Uterus (tissue), 4 donors: Measurements from ENCODE around the gene ZCCHC7. TPM values are rescaled to one million over a fixed set of nuclear protein-coding genes. Genes with fewer than 3 reads are reported as not detected.
"Not testable (repeated sequence)": the region's sequence is repeated elsewhere in the genome, so short reads cannot be mapped to it uniquely, and the experiment has no call there.

Source experiments
- DNase-seq, 2 donors: peaks; one replicate each; pipeline ENCODE4 v3.0.0-alpha.2; 2019 to 2020
- H3K27ac ChIP-seq, 2 donors: fragments of 200-600 bp; sonication (generic); 1 replicate in 1 of 2; 2 replicates in 1 of 2; pipeline ENCODE4 v1.5.1; 2016 to 2018
- H3K27me3 ChIP-seq, 2 donors: fragments of 200-600 bp; sonication (generic); one replicate each; pipeline ENCODE4 v1.5.1; 2018 to 2019; ENCODE audit warnings: control low read depth in 1 of 2
- H3K36me3 ChIP-seq, 2 donors: fragments of 200-600 bp; sonication (generic); one replicate each; pipeline ENCODE4 v1.5.1; 2019; ENCODE audit warnings: control low read depth in 1 of 2
- H3K4me1 ChIP-seq, 2 donors: fragments of 200-600 bp; sonication (generic); one replicate each; pipeline ENCODE4 v1.5.1; 2018 to 2019; ENCODE audit warnings: control low read depth in 1 of 2
- H3K4me3 ChIP-seq, 2 donors: fragments of 200-600 bp; sonication (generic); 1 replicate in 1 of 2; 2 replicates in 1 of 2; pipeline ENCODE4 v1.5.1; 2018 to 2019; ENCODE audit warnings: mild to moderate bottlenecking in 1 of 2
- H3K9me3 ChIP-seq, 2 donors: fragments of 200-600 bp; sonication (generic); one replicate each; pipeline ENCODE4 v1.5.1; 2019; ENCODE audit warnings: control low read depth in 1 of 2
- CTCF ChIP-seq, 4 experiments: fragments of 200-600 bp in 2 of 4; fragments of 450-650 bp in 2 of 4; sonication (generic) in 2 of 4; IDR thresholded peaks; one replicate each; pipeline ENCODE4 v1.5.1; 2016 to 2019; ENCODE audit warnings: antibody characterized with exemption in 4 of 4, mild to moderate bottlenecking in 2 of 4, moderate library complexity in 1 of 4
- POLR2A ChIP-seq, 2 donors: fragments of 450-650 bp; IDR thresholded peaks; one replicate each; pipeline ENCODE4 v1.6.1; 2016; ENCODE audit warnings: antibody characterized with exemption in 2 of 2, mild to moderate bottlenecking in 1 of 2, moderate library complexity in 1 of 2
- intact Hi-C: fragments of 100-400 bp; cut with DNase I; formaldehyde crosslinking; loops from one replicate; pipeline ENCODE4 v1.15.1; 2023; ENCODE audit warnings: low total_unique reads
- total RNA-seq, 4 donors: library from RNA; depleted of rRNA in 3 of 4; stranded (reverse); fragments of >200 nt in 3 of 4; gene quantifications; one replicate each; pipeline versions ENCODE4 v1.1.0 to v1.2.4, GENCODE V29; 2014 to 2023
- donor health status: DM: yes; HTN: yes; CAD: no.

The ZCCHC7 gene
- total RNA-seq, 4 donors from 2014 or later: 15.6 to 37.4 (median 30.2) TPM

- intact Hi-C loops: no loop called here
- TF ChIP-seq CTCF (IDR thresholded peaks at IDR 0.05): no peak
- TF ChIP-seq POLR2A (IDR thresholded peaks at IDR 0.05): no peak
- Histone ChIP-seq H3K9me3 (no peaks in the 10 kb centered on the region), H3K4me3 (no peak overlapping the region), H3K36me3 (no peaks in the 10 kb centered on the region), H3K4me1 (no peaks in the 10 kb centered on the region), H3K27ac (no peak overlapping the region), H3K27me3 (no peaks in the 10 kb centered on the region)
- no peak for DNase-seq
These were observed 36.5 kb downstream of the ZCCHC7 start for GRCh38 chr9:37156781-37157356.

GRCh38 chr9:37157726-37158377 is 37.5 kb downstream of the ZCCHC7 start:
- Histone ChIP-seq H3K36me3 (no peaks in the 10 kb centered on the region), H3K9me3 (no peaks in the 10 kb centered on the region), H3K27me3 (no peaks in the 10 kb centered on the region), H3K4me3 (no peak overlapping the region), H3K4me1 (no peaks in the 10 kb centered on the region), H3K27ac (no peak overlapping the region)
- DNase-seq: no peak
- intact Hi-C loops: no loop called here
- TF ChIP-seq POLR2A (IDR thresholded peaks at IDR 0.05): no peak
- TF ChIP-seq CTCF (IDR thresholded peaks at IDR 0.05): no peak

GRCh38 chr9:37163299-37163698 is 42.9 kb downstream of the ZCCHC7 start:
- DNase-seq: no peak
- intact Hi-C loops: no loop called here
- TF ChIP-seq POLR2A (IDR thresholded peaks at IDR 0.05): no peak
- TF ChIP-seq CTCF (IDR thresholded peaks at IDR 0.05): no peak
- Histone ChIP-seq H3K27me3 (no peaks in the 10 kb centered on the region), H3K4me3 (no peak overlapping the region), H3K27ac (no peak overlapping the region), H3K9me3 (no peaks in the 10 kb centered on the region), H3K36me3 (no peaks in the 10 kb centered on the region), H3K4me1 (no peaks in the 10 kb centered on the region)

- H3K4me1 ChIP-seq, intact Hi-C loops, H3K27me3 ChIP-seq, DNase-seq, H3K9me3 ChIP-seq, H3K27ac ChIP-seq, H3K36me3 ChIP-seq, H3K4me3 ChIP-seq: not testable (repeated sequence)
These were observed 44.0 kb downstream of the ZCCHC7 start for GRCh38 chr9:37164335-37164734.

GRCh38 chr9:37165644-37166043 is 45.3 kb downstream of the ZCCHC7 start:
- Histone ChIP-seq H3K27me3 (no peaks in the 10 kb centered on the region), H3K4me1 (no peaks in the 10 kb centered on the region), H3K36me3 (no peaks in the 10 kb centered on the region), H3K9me3 (no peaks in the 10 kb centered on the region), H3K4me3 (no peak overlapping the region), H3K27ac (no peak overlapping the region)
- DNase-seq: no peak
- TF ChIP-seq CTCF (IDR thresholded peaks at IDR 0.05) (no peak), POLR2A (IDR thresholded peaks at IDR 0.05) (no peak)
- intact Hi-C loops: no loop called here
